OCI-LY3 (cell line): ENCODE measurements around the gene MAGEB16.

Source experiments
- H2AFZ ChIP-seq: fragments of 200-600, 300-600 bp; shearing (Covaris generic); 2 replicates; pipeline ENCODE4 v1.6.0; 2014; ENCODE audit warnings: antibody characterized with exemption, low read depth, low read length
- H3K27ac ChIP-seq: fragments of 200-600, 300-600 bp; sonication (generic); 2 replicates; pipeline ENCODE4 v1.5.1; 2014; ENCODE audit warnings: mild to moderate bottlenecking, low read length, moderate library complexity, mixed read lengths
- H3K27me3 ChIP-seq: fragments of 200-600, 300-600 bp; sonication (generic); 2 replicates; pipeline ENCODE4 v1.6.1; 2014; ENCODE audit warnings: low read depth, low read length, mixed read lengths
- H3K36me3 ChIP-seq: fragments of 200-600, 300-600 bp; sonication (generic); replicated peaks from 2 replicates; pipeline ENCODE3; 2014; ENCODE audit warnings: low read depth, low read length, mixed read lengths
- H3K4me1 ChIP-seq: fragments of 300-600, 200-600 bp; sonication (generic); 2 replicates; pipeline ENCODE4 v1.6.1; 2014; ENCODE audit warnings: low read length, mixed read lengths
- H3K4me2 ChIP-seq: fragments of 200-600, 300-600 bp; sonication (generic); 2 replicates; pipeline ENCODE4 v1.6.1; 2014; ENCODE audit warnings: low read length, mixed read lengths
- H3K4me3 ChIP-seq: fragments of 300-600, 200-600 bp; sonication (generic); 2 replicates; pipeline ENCODE4 v1.5.1; 2014; ENCODE audit warnings: antibody characterized with exemption, mild to moderate bottlenecking, low read length, moderate library complexity
- H3K79me2 ChIP-seq: fragments of 300-600, 200-600 bp; shearing (Covaris generic); 2 replicates; pipeline ENCODE4 v1.6.1; 2014; ENCODE audit warnings: mild to moderate bottlenecking, low read length, mixed read lengths
- H3K9ac ChIP-seq: fragments of 300-600, 200-600 bp; shearing (Covaris generic); 2 replicates; pipeline ENCODE4 v1.6.0; 2014; ENCODE audit warnings: mild to moderate bottlenecking, low read length, moderate library complexity
- H3K9me3 ChIP-seq: fragments of 200-600, 300-600 bp; shearing (Covaris generic); 2 replicates; pipeline ENCODE4 v1.6.1; 2014; ENCODE audit warnings: low read length, mixed read lengths; ENCODE audit not compliant: insufficient read depth
- H4K20me1 ChIP-seq: fragments of 200-600, 300-600 bp; sonication (generic); 2 replicates; pipeline ENCODE4 v1.6.1; 2016; ENCODE audit warnings: low read length, mixed read lengths; ENCODE audit not compliant: insufficient read depth
- EZH2phosphoT487 ChIP-seq: fragments of 200-600 bp; shearing (Covaris generic); IDR thresholded peaks from 2 replicates; pipeline ENCODE4 v1.6.1; 2018; ENCODE audit warnings: antibody characterized with exemption, mixed run types, low read depth
- TF ChIP-seq, protein P1 (sequence below): fragments of 200-600, 300-600 bp; sonication (generic); IDR thresholded peaks from 2 replicates; pipeline ENCODE4 v1.5.1; 2014; ENCODE audit warnings: antibody characterized with exemption, low read length, low read depth

MAGEB16 gene

DNA sequence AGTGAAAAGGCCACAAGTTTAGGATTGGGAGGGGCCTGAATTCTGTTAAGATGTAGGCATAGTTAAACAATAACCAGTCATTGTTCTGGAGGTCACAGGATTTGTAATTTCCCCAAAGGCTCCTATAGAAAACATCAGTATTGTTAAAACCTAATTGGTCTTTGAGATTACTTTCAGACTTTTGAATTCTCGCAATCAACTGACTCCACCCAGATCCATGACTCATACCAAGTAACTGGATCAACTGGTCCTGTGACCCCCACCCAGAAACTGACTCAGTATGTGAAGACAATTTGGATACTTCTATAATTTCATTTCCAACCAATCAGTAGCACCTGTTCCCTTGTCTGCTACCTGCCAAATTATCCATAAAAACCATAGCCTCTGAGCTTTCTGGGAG is 28.4 kb downstream of the MAGEB16 start:
- Histone ChIP-seq H3K27me3 (no peaks in the 10 kb centered on the region), H3K4me3 (no peak overlapping the region), H3K9ac (no peak overlapping the region), H3K79me2 (no peaks in the 10 kb centered on the region), H2AFZ (no peak overlapping the region), H4K20me1 (no peaks in the 10 kb centered on the region), H3K27ac (no peak overlapping the region), H3K4me2 (no peak overlapping the region), H3K4me1 (no peaks in the 10 kb centered on the region), H3K36me3 (no peaks in the 10 kb centered on the region), H3K9me3 (no peaks in the 10 kb centered on the region)
- TF ChIP-seq, protein P1, sequence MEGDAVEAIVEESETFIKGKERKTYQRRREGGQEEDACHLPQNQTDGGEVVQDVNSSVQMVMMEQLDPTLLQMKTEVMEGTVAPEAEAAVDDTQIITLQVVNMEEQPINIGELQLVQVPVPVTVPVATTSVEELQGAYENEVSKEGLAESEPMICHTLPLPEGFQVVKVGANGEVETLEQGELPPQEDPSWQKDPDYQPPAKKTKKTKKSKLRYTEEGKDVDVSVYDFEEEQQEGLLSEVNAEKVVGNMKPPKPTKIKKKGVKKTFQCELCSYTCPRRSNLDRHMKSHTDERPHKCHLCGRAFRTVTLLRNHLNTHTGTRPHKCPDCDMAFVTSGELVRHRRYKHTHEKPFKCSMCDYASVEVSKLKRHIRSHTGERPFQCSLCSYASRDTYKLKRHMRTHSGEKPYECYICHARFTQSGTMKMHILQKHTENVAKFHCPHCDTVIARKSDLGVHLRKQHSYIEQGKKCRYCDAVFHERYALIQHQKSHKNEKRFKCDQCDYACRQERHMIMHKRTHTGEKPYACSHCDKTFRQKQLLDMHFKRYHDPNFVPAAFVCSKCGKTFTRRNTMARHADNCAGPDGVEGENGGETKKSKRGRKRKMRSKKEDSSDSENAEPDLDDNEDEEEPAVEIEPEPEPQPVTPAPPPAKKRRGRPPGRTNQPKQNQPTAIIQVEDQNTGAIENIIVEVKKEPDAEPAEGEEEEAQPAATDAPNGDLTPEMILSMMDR, result no peak
- no peak for TF ChIP-seq EZH2phosphoT487

DNA sequence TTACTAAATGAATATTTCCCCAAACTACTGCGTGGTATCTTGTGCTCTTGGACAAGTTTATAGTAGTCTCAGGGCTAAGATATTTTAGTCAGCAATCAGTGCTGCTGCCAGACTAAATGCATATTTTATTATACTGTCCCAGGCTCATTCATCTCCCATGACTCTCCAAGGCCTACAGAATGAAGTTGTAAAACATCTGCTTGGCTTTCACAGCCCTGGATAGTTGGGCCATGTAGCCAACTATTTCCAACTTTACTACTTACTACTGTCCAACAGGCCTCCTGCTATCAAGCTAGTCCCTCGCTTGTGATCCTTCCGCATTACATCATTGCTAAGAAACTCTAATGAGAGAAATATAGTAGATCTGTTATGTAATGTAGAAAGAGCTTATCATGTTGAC is 31.4 kb downstream of the MAGEB16 start:
- no peaks in the 10 kb centered on the region for H3K79me2 ChIP-seq
- no peak overlapping the region for H3K4me3 ChIP-seq
- TF ChIP-seq, protein P1, result no peak
- no peak for TF ChIP-seq EZH2phosphoT487
- no peaks in the 10 kb centered on the region for H4K20me1 ChIP-seq
- H2AFZ ChIP-seq, result no peak overlapping the region
- H3K27me3 ChIP-seq, result no peaks in the 10 kb centered on the region
- H3K4me1 ChIP-seq, result no peaks in the 10 kb centered on the region
- no peaks in the 10 kb centered on the region for H3K9me3 ChIP-seq
- H3K36me3 ChIP-seq, result no peaks in the 10 kb centered on the region
- no peak overlapping the region for H3K9ac ChIP-seq
- H3K4me2 ChIP-seq, result no peak overlapping the region
- no peak overlapping the region for H3K27ac ChIP-seq

DNA sequence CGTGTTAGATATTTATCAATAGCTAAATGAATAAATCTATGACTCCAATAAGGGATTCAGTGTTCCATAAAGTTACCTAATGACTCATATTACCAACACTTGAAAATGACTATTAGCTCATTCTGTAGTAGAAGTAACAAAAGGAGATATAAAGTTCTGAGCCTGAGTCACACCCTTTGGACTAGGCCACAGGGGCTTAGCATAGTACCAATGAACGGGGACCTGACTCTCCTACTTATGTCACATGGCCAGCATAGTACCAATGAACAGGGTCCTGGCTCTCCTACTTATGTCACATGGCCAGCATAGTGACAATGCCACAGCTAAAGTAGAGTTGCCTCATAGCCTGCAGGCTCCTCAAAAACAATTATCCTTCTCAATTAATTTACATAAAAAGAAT is 43.7 kb downstream of the MAGEB16 start:
- H3K4me2 ChIP-seq, result no peak overlapping the region
- H2AFZ ChIP-seq, result no peak overlapping the region
- H3K27me3 ChIP-seq, result no peaks in the 10 kb centered on the region
- H3K9me3 ChIP-seq, result no peaks in the 10 kb centered on the region
- H3K27ac ChIP-seq, result no peak overlapping the region
- no peaks in the 10 kb centered on the region for H3K79me2 ChIP-seq
- no peaks in the 10 kb centered on the region for H3K36me3 ChIP-seq
- no peak overlapping the region for H3K9ac ChIP-seq
- TF ChIP-seq, protein P1, result no peak
- TF ChIP-seq EZH2phosphoT487, result no peak
- no peak overlapping the region for H3K4me3 ChIP-seq
- no peaks in the 10 kb centered on the region for H4K20me1 ChIP-seq
- no peaks in the 10 kb centered on the region for H3K4me1 ChIP-seq

DNA sequence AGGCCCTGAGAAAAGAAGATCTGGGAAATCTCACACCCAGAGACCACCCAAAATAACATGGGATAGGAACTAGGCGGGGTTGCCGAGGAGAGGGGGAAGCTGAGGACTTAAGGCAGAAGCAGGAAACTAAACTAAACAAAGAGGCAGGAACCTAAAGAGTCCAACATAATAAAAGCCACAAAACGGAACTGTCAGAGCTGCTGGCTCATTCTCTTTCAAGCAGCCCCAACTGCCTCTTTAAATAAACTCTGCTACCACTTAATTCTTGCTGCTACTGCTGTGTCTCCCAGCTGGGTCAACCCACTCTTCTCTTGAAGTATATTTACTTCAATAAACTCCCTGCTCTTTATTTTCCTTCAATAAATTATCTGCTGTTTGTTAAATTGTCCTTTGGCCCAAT is 44.5 kb downstream of the MAGEB16 start:
- no peaks in the 10 kb centered on the region for H3K27me3 ChIP-seq
- H3K4me3 ChIP-seq, result no peak overlapping the region
- no peak overlapping the region for H2AFZ ChIP-seq
- no peak overlapping the region for H3K4me2 ChIP-seq
- TF ChIP-seq, protein P1, result no peak
- no peak for TF ChIP-seq EZH2phosphoT487
- no peaks in the 10 kb centered on the region for H3K79me2 ChIP-seq
- no peak overlapping the region for H3K9ac ChIP-seq
- no peaks in the 10 kb centered on the region for H3K36me3 ChIP-seq
- no peaks in the 10 kb centered on the region for H3K4me1 ChIP-seq
- H3K27ac ChIP-seq, result no peak overlapping the region
- no peaks in the 10 kb centered on the region for H3K9me3 ChIP-seq
- H4K20me1 ChIP-seq, result no peaks in the 10 kb centered on the region
